Measurements from ENCODE around the gene MPDZ.

The MPDZ gene

GRCh38 chr9:13292158-13292557, 12.7 kb upstream of the MPDZ start:
- no peak overlapping the region for H3K9ac ChIP-seq
- no peak overlapping the region for H3K27ac ChIP-seq
- H3K27me3 ChIP-seq (ENCODE audit: insufficient read depth, low read depth), result no peaks in the 10 kb centered on the region
- no peak overlapping the region for H3K4me2 ChIP-seq
- no peak overlapping the region for H2AFZ ChIP-seq (ENCODE audit: low read depth)
- H3K4me3 ChIP-seq (IDR thresholded peaks at IDR 0.05; ENCODE audit: insufficient read depth, low read depth, low read length), result no peak overlapping the region
- TF ChIP-seq, protein P1, sequence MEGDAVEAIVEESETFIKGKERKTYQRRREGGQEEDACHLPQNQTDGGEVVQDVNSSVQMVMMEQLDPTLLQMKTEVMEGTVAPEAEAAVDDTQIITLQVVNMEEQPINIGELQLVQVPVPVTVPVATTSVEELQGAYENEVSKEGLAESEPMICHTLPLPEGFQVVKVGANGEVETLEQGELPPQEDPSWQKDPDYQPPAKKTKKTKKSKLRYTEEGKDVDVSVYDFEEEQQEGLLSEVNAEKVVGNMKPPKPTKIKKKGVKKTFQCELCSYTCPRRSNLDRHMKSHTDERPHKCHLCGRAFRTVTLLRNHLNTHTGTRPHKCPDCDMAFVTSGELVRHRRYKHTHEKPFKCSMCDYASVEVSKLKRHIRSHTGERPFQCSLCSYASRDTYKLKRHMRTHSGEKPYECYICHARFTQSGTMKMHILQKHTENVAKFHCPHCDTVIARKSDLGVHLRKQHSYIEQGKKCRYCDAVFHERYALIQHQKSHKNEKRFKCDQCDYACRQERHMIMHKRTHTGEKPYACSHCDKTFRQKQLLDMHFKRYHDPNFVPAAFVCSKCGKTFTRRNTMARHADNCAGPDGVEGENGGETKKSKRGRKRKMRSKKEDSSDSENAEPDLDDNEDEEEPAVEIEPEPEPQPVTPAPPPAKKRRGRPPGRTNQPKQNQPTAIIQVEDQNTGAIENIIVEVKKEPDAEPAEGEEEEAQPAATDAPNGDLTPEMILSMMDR (conservative IDR thresholded peaks at IDR 0.05; ENCODE audit: low read depth, low read length), result no peak
- no peaks in the 10 kb centered on the region for H3K79me2 ChIP-seq (ENCODE audit: insufficient read depth, low read depth)
- H3K36me3 ChIP-seq (ENCODE audit: insufficient read depth), result no peaks in the 10 kb centered on the region
- no peaks in the 10 kb centered on the region for H4K20me1 ChIP-seq (ENCODE audit: insufficient read depth)
- no peaks in the 10 kb centered on the region for H3K4me1 ChIP-seq (ENCODE audit: low read depth, poor library complexity, severe bottlenecking)

DNA sequence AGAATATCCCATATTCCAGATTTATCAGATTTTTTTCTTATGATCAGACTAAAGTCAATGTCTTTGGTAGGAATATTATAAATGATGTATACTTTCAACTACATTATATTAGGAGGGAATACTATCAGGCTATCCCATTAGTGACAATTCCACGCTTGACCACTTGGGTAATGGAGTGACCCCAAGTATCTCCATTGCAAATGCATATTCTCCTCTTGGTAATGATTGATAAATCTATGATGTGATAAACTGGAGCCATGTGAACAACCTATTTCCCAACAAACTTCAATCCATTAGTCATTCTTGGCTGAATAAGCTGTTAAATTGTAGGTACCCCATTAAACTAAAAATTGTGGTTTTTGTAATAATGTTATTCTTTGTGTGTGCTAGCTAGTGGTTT, 12.2 kb upstream of the MPDZ start:
- TF ChIP-seq, protein P1 (conservative IDR thresholded peaks at IDR 0.05; ENCODE audit: low read depth, low read length), result no peak
- Histone ChIP-seq H3K27ac (no peak overlapping the region), H3K4me1 (ENCODE audit: low read depth, poor library complexity, severe bottlenecking) (no peaks in the 10 kb centered on the region), H3K36me3 (ENCODE audit: insufficient read depth) (no peaks in the 10 kb centered on the region), H2AFZ (ENCODE audit: low read depth) (no peak overlapping the region), H3K4me3 (IDR thresholded peaks at IDR 0.05; ENCODE audit: insufficient read depth, low read depth, low read length) (no peak overlapping the region), H3K79me2 (ENCODE audit: insufficient read depth, low read depth) (no peaks in the 10 kb centered on the region), H3K9ac (no peak overlapping the region), H3K27me3 (ENCODE audit: insufficient read depth, low read depth) (no peaks in the 10 kb centered on the region), H4K20me1 (ENCODE audit: insufficient read depth) (no peaks in the 10 kb centered on the region), H3K4me2 (no peak overlapping the region)

DNA sequence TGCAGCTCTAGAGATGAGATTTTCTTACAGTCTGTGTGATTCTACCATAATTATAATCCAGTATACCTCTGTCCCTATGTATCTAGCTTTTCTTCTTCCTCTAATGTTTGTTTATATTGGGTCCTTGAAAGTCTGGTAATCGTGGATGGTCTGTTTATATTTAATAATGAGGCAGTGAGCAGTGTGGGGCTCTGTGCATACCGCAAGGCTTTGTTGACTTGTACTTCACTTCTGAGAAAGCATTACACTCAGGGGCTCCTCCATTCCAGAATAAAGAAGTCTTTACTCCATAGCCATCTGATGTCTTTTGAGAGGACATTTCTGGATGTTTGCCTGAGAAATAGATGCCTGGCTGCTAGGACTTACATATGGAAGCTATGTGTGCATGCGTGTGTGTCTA, 4.5 kb upstream of the MPDZ start:
- Histone ChIP-seq H3K4me1 (ENCODE audit: low read depth, poor library complexity, severe bottlenecking) (no peaks in the 10 kb centered on the region), H3K36me3 (ENCODE audit: insufficient read depth) (no peaks in the 10 kb centered on the region), H4K20me1 (ENCODE audit: insufficient read depth) (no peaks in the 10 kb centered on the region), H3K4me3 (IDR thresholded peaks at IDR 0.05; ENCODE audit: insufficient read depth, low read depth, low read length) (no peak overlapping the region), H2AFZ (ENCODE audit: low read depth) (no peak overlapping the region), H3K9ac (no peak overlapping the region), H3K27ac (no peak overlapping the region), H3K27me3 (ENCODE audit: insufficient read depth, low read depth) (no peaks in the 10 kb centered on the region), H3K4me2 (no peak overlapping the region), H3K79me2 (ENCODE audit: insufficient read depth, low read depth) (no peaks in the 10 kb centered on the region)
- TF ChIP-seq, protein P1 (conservative IDR thresholded peaks at IDR 0.05; ENCODE audit: low read depth, low read length), result no peak

DNA sequence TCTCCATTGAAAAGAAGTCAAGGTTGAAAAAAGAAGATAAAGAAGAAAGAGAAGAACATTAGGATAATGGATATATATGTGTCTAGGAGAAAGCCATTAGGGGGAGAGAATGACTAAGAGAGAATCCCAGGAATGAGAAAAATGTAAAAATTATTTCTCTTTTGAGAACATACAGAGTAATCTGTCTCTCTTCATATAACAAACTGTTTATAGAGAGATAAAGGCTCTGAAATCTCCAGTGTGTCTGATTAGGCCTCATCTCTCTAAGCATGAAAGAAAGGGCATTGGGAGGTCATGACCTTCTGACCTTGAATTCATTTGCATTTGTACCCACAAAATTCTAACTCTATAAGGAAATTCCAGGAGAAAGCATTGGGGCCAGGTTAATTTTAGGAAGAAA, 3.5 kb upstream of the MPDZ start:
- TF ChIP-seq, protein P1 (conservative IDR thresholded peaks at IDR 0.05; ENCODE audit: low read depth, low read length), result no peak
- no peaks in the 10 kb centered on the region for H3K27me3 ChIP-seq (ENCODE audit: insufficient read depth, low read depth)

More for the DNA sequence above, 3.5 kb upstream of the MPDZ start:
- Histone ChIP-seq H3K9ac (no peak overlapping the region), H2AFZ (ENCODE audit: low read depth) (no peak overlapping the region), H3K79me2 (ENCODE audit: insufficient read depth, low read depth) (no peaks in the 10 kb centered on the region), H3K4me2 (no peak overlapping the region), H3K36me3 (ENCODE audit: insufficient read depth) (no peaks in the 10 kb centered on the region), H4K20me1 (ENCODE audit: insufficient read depth) (no peaks in the 10 kb centered on the region), H3K4me1 (ENCODE audit: low read depth, poor library complexity, severe bottlenecking) (no peaks in the 10 kb centered on the region), H3K4me3 (IDR thresholded peaks at IDR 0.05; ENCODE audit: insufficient read depth, low read depth, low read length) (no peak overlapping the region), H3K27ac (no peak overlapping the region)
